Epithelial cell of proximal tubule (primary cell): ENCODE results near the gene SHISAL1. TPM values are rescaled to one million over a fixed set of nuclear protein-coding genes. Genes with fewer than 3 reads are reported as not detected.

ENCODE experiments used
- DNase-seq: peaks from one replicate; pipeline ENCODE4 v3.0.0-alpha.2; 2011; ENCODE audit warnings: low read depth
- H3K4me3 ChIP-seq: 2 replicates; pipeline ENCODE4 v1.5.1; 2011; ENCODE audit warnings: low read depth, mild to moderate bottlenecking, low read length
- CTCF ChIP-seq: conservative IDR thresholded peaks from 2 replicates; pipeline ENCODE4 v1.5.1; 2012; ENCODE audit warnings: low read depth, mild to moderate bottlenecking, low read length
- total RNA-seq: library from RNA; depleted of rRNA; stranded (reverse); fragments of >200 nt; gene quantifications from 2 replicates; pipeline ENCODE4 v1.2.3, GENCODE V29; 2015

Gene SHISAL1
- total RNA-seq, 1 donor from 2014 or later: not detected

DNA sequence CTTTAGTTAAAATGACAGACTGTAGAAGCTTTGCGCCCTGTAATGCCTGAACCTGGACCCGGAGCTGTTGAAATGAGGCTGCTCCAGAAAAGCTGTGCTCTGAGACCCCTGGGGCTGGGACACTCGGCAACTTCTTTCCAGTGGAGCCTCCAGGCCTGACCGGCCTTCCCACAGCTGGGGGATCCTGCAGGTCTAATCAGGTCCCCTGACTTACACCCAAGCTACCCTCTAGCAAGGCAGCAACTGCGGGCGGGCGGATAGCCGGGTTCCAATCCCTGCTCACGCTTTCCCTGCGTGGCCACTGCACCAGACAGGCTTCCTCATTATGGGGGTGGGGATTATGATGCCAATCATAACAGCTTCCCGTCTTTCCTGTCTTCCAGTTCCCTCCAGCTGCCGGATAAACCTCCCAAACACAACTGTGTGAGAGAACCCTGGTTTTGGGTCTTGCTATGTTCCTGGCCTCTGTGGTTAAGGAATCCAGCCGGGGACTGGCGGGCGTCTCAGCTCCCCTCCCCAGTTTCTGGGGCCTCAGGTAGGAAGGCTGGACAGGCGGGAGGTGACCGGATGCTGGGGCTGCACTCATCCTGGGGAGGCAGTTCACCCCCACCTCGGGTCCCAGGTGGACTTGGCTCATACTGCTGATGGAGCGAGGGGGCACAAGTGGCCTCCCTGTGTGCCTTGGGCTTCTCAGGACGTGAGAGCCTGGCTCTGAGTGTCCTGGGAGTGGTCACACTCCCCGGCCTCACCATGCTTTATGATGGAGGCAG lies 93.5 kb downstream of the SHISAL1 start:
- no peak for TF ChIP-seq CTCF
- DNase-seq: no peak
- H3K4me3 ChIP-seq: no peak overlapping the region

GRCh38 chr22:44218071-44218470 lies 94.7 kb downstream of the SHISAL1 start:
- DNase-seq: no peak
- no peak for TF ChIP-seq CTCF

DNA sequence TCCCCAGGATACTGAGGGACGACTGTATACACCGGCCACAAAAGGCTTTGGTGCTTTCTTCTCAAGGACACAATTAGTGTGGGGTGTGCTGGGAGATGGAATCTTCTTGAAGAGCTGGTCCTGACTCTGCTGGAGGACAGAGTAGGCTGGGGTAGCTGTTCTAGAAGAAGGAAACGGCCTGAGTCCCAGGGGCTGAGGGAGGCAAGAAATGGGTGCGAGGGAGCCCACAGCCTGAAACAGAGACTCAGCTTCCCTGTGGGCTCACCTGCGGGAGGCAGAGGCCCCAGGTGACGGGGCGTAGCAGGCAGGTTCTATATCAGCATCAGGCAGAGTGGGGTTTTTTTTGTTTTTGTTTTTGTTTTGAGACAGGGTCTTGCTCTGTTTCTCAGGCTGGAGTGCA lies 95.4 kb downstream of the SHISAL1 start:
- DNase-seq: no peak
- TF ChIP-seq CTCF: no peak
- no peak overlapping the region for H3K4me3 ChIP-seq

More at GRCh38 chr22:44218071-44218470, 94.7 kb downstream of the SHISAL1 start:
- no peak overlapping the region for H3K4me3 ChIP-seq

GRCh38 chr22:44215287-44215686 lies 97.5 kb downstream of the SHISAL1 start:
- no peak for DNase-seq
- no peak overlapping the region for H3K4me3 ChIP-seq
- no peak for TF ChIP-seq CTCF

- no peak for TF ChIP-seq CTCF
- DNase-seq: no peak
- H3K4me3 ChIP-seq: no peak overlapping the region
Measured at GRCh38 chr22:44214764-44215163, 98.0 kb downstream of the SHISAL1 start.

DNA sequence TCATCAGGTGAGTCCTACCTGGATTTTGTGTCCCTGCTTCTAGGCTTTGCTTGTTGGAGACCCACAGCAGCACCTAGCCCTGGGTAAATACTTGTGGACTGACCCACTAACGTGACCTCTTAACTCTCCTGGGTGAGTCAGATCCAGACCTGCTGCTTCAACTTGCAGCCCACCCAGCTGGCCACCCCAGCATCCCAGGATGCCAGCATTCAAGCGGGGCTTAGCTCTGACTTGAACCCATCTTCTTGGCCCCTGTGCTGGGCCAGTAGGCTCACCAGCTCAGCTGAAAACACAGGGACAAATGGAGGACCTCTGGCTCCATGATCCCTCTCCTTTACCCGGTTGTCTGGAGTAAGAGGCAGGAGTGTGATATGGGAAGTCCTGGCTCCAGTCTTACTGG lies 98.6 kb downstream of the SHISAL1 start:
- H3K4me3 ChIP-seq: no peak overlapping the region
- no peak for DNase-seq
- no peak for TF ChIP-seq CTCF

DNA sequence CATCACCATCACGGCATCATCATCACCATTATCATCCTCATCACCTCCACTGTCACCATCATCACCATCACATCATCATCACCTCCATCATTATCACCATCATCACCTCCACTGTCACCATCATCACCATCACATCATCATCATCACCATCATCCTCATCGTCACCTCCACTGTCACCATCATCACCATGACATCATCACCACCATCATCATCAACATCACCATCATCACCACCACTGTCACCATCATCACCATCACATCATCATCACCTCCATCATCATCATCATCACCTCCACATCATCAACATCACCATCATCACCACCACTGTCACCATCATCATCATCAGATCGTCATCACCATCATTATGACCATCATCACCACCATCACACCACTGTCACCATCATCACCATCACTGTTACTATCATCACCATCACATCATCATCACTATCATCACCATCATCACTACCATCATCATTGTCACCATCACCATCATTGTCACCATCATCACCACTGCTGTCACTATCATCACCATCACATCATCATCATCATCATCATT lies 99.2 kb downstream of the SHISAL1 start:
- no peak for DNase-seq
- no peak overlapping the region for H3K4me3 ChIP-seq
- no peak for TF ChIP-seq CTCF
